Panc1 (cell line): ENCODE measurements around the gene TMEM178A. TPM values are rescaled to one million over a fixed set of nuclear protein-coding genes. Genes with fewer than 3 reads are reported as not detected.

Experiments
- ATAC-seq: fragments of 200-7000 bp; cut with Tn5 transposase; 2 replicates; pipeline ENCODE4 v1.9.1; 2020; ENCODE audit warnings: mild to moderate bottlenecking, moderate library complexity
- BruUV-seq: library from RNA; stranded (reverse); fragments of 400-500 nt; replicated peaks from 2 replicates; lab custom pipeline; 2021; lab: Mats Ljungman, UMichigan
- CTCF ChIA-PET: fragments of 300-600 bp; sonication (Branson Sonifier 250); formaldehyde crosslinking; loops from one replicate; lab custom pipeline; 2022; ENCODE audit warnings: antibody characterized with exemption; lab: Charles Lee
- POLR2A ChIA-PET: fragments of 300-600 bp; sonication (Branson Sonifier 250); formaldehyde crosslinking; loops from one replicate; lab custom pipeline; 2022; ENCODE audit warnings: antibody characterized with exemption; lab: Charles Lee
- DNase-seq: peaks from one replicate; pipeline ENCODE4 v3.0.0-alpha.2; 2010; ENCODE audit warnings: low read depth, low spot score
- H3K27ac ChIP-seq: 2 replicates; pipeline ENCODE4 v1.5.1; 2011; ENCODE audit warnings: mild to moderate bottlenecking, low read length, inconsistent platforms
- H3K27me3 ChIP-seq: fragments of 200-500 bp; sonication (Bioruptor generic); 2 replicates; pipeline ENCODE4 v1.6.0; 2014; ENCODE audit warnings: low read length, inconsistent platforms; ENCODE audit not compliant: control insufficient read depth, insufficient read depth
- H3K36me3 ChIP-seq: fragments of 200-500 bp; sonication (Bioruptor generic); 2 replicates; pipeline ENCODE4 v1.5.1; 2014; ENCODE audit warnings: inconsistent platforms, mild to moderate bottlenecking, low read length, moderate library complexity; ENCODE audit not compliant: control insufficient read depth, insufficient read depth
- H3K4me1 ChIP-seq: 2 replicates; pipeline ENCODE4 v1.5.1; 2011; ENCODE audit warnings: inconsistent platforms, mild to moderate bottlenecking, low read length, moderate library complexity; ENCODE audit not compliant: control insufficient read depth, insufficient read depth
- H3K4me3 ChIP-seq, 2 experiments: 2 replicates each; pipeline ENCODE4 v1.5.1; 2011 to 2012; ENCODE audit warnings: low read depth in 2 of 2, low read length in 2 of 2, mild to moderate bottlenecking in 2 of 2, inconsistent platforms in 1 of 2, moderate library complexity in 1 of 2
- H3K9me3 ChIP-seq: fragments of 200-500 bp; sonication (Bioruptor generic); 2 replicates; pipeline ENCODE4 v1.5.1; 2014; ENCODE audit warnings: low read depth, mild to moderate bottlenecking, inconsistent platforms, low read length, moderate library complexity; ENCODE audit not compliant: control insufficient read depth, insufficient read depth
- CTCF ChIP-seq: fragments of 450-650 bp; IDR thresholded peaks from 2 replicates; pipeline ENCODE4 v1.5.1; 2017; ENCODE audit warnings: mild to moderate bottlenecking
- POLR2AphosphoS5 ChIP-seq: IDR thresholded peaks from 2 replicates; pipeline ENCODE4 v1.6.1; 2012; ENCODE audit warnings: mild to moderate bottlenecking, low read depth, low read length, moderate library complexity
- SIN3A ChIP-seq: IDR thresholded peaks from 2 replicates; pipeline ENCODE4 v1.6.1; 2012; ENCODE audit warnings: low read depth, mild to moderate bottlenecking, low read length, moderate library complexity, borderline replicate concordance; ENCODE audit not compliant: insufficient read depth
- TCF7L2 ChIP-seq: IDR thresholded peaks from 2 replicates; pipeline ENCODE4 v1.6.1; 2011; ENCODE audit warnings: mild to moderate bottlenecking, low read depth, low read length, inconsistent platforms
- in situ Hi-C: cut with HindIII; loops from 2 replicates; pipeline ENCODE4 v1.10.0; 2016; ENCODE audit warnings: low sequenced_read_pairs, low pct_unique_long_range_greater_than_20kb
- intact Hi-C: fragments of 100-400 bp; cut with micrococcal nuclease; formaldehyde crosslinking; loops from one replicate; pipeline ENCODE4 v1.10.0; 2022; ENCODE audit not compliant: unreplicated experiment
- total RNA-seq: library from RNA; stranded (reverse); gene quantifications from one replicate; pipeline ENCODE4 v1.2.1, GENCODE V29; 2021; ENCODE audit not compliant: unreplicated experiment
- TF ChIP-seq, protein P1 (sequence below), 2 experiments: IDR thresholded peaks; 2 replicates each; pipeline ENCODE4 v1.6.1; 2011 to 2012; ENCODE audit warnings: low read depth in 2 of 2, control low read depth in 1 of 2, low read length in 1 of 2, mild to moderate bottlenecking in 1 of 2, moderate library complexity in 1 of 2; ENCODE audit not compliant: insufficient read depth in 1 of 2

Gene TMEM178A
- total RNA-seq, 1 experiment from 2014 or later: not detected

DNA sequence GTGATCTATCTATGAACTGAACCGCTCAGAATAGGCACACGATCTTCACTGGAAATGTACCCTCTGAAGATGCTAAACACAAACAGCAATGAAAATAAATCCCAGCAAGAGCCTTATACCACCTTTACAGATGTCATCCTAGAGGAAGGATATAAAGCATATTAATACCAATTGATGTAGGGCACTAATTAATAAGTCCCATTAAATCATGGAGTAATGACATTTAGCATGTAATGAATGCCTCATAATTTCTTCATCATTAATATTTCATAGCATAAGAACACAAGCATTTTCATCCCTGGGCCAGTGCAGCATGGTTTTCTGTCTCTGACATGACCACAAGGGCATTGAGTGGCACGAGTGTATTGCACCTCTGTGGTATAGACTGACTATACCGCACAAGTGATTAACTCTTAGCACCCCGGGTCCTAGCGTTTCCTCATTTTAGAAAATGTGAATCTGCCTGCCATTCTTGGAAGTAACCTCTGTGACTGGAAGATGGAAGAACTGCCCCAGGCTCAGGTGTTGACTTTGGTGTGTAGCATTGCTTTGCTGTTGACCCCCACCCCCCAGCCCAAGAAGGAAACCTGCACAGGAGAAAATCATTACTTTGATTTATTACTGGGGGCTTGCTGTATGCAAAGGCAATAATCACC is 1.4 kb upstream of the TMEM178A start:
- TF ChIP-seq SIN3A: no peak
- no peak for TF ChIP-seq CTCF
- TF ChIP-seq TCF7L2: no peak
- no peak for TF ChIP-seq POLR2AphosphoS5
- TF ChIP-seq, protein P1, sequence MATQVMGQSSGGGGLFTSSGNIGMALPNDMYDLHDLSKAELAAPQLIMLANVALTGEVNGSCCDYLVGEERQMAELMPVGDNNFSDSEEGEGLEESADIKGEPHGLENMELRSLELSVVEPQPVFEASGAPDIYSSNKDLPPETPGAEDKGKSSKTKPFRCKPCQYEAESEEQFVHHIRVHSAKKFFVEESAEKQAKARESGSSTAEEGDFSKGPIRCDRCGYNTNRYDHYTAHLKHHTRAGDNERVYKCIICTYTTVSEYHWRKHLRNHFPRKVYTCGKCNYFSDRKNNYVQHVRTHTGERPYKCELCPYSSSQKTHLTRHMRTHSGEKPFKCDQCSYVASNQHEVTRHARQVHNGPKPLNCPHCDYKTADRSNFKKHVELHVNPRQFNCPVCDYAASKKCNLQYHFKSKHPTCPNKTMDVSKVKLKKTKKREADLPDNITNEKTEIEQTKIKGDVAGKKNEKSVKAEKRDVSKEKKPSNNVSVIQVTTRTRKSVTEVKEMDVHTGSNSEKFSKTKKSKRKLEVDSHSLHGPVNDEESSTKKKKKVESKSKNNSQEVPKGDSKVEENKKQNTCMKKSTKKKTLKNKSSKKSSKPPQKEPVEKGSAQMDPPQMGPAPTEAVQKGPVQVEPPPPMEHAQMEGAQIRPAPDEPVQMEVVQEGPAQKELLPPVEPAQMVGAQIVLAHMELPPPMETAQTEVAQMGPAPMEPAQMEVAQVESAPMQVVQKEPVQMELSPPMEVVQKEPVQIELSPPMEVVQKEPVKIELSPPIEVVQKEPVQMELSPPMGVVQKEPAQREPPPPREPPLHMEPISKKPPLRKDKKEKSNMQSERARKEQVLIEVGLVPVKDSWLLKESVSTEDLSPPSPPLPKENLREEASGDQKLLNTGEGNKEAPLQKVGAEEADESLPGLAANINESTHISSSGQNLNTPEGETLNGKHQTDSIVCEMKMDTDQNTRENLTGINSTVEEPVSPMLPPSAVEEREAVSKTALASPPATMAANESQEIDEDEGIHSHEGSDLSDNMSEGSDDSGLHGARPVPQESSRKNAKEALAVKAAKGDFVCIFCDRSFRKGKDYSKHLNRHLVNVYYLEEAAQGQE (IDR thresholded peaks at IDR 0.05; ENCODE audit: insufficient read depth in 1 of 2, low read depth in 2 of 2, low read length in 1 of 2): no peak
- in situ Hi-C loops (no loop called here), intact Hi-C loops (no loop called here)
- no peak for DNase-seq
- no TSS peak for BruUV-seq
- no peaks in the 10 kb centered on the region for H3K4me1 ChIP-seq
- no peaks in the 10 kb centered on the region for H3K9me3 ChIP-seq
- peaks cover 35% of the 10 kb centered on the region for H3K27me3 ChIP-seq
- POLR2A ChIA-PET: no interaction called here
- CTCF ChIA-PET: no interaction called here
- H3K36me3 ChIP-seq: no peaks in the 10 kb centered on the region
- no peak overlapping the region for H3K4me3 ChIP-seq
- no peak for ATAC-seq
- H3K27ac ChIP-seq: no peak overlapping the region

DNA sequence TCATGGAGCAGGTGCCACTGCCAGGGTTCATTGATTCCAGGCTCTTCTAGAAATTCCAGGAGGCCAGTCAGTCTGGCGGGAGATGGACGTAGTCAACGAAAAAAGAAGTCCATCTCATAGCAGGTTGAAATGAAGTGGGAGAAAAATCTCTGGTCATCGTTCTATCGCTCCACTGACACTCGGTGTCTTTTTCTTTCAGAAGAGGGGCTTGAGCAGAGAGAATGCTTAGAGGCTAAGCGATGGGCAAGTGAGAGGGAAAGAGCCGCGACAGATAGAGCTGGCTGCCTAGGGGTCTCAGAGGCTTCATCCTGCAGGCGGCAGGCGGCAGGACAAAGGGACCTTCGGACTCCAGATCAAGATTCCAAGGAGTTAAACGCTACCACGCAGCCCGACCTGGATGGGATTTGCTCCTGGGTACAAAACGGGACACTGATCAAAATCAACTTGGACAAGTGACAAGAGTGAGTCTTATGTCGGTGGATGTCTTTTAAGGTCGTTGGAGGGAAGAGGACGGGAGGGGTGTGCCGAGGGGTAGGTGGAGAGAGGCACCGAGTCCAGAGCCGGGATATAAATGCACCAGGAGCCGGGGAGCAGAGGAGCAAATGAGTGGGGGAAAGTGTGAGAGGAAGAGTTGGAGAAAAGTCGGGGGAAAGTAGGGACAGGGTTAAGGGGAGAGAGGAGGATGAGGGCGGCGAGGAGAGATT is 677 bp upstream of the TMEM178A start:
- intact Hi-C loops (no loop called here), in situ Hi-C loops (no loop called here)
- Histone ChIP-seq H3K9me3 (no peaks in the 10 kb centered on the region), H3K27me3 (peaks cover 42% of the 10 kb centered on the region), H3K4me1 (no peaks in the 10 kb centered on the region), H3K4me3 (no peak overlapping the region), H3K27ac (no peak overlapping the region), H3K36me3 (no peaks in the 10 kb centered on the region)
- POLR2A ChIA-PET: no interaction called here
- DNase-seq (no peak), ATAC-seq (no peak)
- CTCF ChIA-PET: no interaction called here
- TF ChIP-seq, protein P1 (IDR thresholded peaks at IDR 0.05; ENCODE audit: insufficient read depth in 1 of 2, low read depth in 2 of 2, low read length in 1 of 2): no peak
- no peak for TF ChIP-seq TCF7L2
- no peak for TF ChIP-seq POLR2AphosphoS5
- TF ChIP-seq CTCF: no peak
- no peak for TF ChIP-seq SIN3A
- BruUV-seq: no TSS peak
